ENCODE measurements around the gene AGL.
"Not testable (repeated sequence)": the region's sequence is repeated elsewhere in the genome, so short reads cannot be mapped to it uniquely, and the experiment has no call there.

The AGL gene

DNA sequence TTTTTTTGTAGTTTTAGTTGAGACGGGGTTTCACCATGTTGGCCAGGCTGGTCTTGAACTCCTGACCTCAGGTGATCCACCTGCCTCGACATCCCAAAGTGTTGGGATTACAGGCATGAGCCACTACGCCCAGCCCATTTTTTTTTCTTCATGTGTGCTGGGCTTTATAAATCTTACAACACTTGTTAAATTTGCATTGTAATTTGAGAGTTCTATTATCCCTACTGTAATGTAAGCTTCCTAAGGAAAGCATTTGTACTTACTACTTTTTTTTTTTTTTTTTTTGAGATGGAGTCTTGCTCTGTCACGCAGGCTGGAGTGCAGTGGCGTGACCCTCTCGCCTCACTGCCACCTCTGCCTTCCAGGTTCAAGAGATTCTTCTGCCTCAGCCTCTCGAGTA, 121.9 kb downstream of the AGL start:
- not testable (repeated sequence) for H3K9me3 Mint-ChIP-seq, ATAC-seq, H3K36me3 Mint-ChIP-seq, H3K27me3 Mint-ChIP-seq, H3K27ac Mint-ChIP-seq
- Mint-ChIP-seq H3K4me3 (peak overlapping the region; percentile 54), H3K4me1 (peaks cover 29% of the 10 kb centered on the region)
